ENCODE measurements around the gene NPFFR2.
"Not testable (repeated sequence)": the region's sequence is repeated elsewhere in the genome, so short reads cannot be mapped to it uniquely, and the experiment has no call there.

NPFFR2 gene

DNA sequence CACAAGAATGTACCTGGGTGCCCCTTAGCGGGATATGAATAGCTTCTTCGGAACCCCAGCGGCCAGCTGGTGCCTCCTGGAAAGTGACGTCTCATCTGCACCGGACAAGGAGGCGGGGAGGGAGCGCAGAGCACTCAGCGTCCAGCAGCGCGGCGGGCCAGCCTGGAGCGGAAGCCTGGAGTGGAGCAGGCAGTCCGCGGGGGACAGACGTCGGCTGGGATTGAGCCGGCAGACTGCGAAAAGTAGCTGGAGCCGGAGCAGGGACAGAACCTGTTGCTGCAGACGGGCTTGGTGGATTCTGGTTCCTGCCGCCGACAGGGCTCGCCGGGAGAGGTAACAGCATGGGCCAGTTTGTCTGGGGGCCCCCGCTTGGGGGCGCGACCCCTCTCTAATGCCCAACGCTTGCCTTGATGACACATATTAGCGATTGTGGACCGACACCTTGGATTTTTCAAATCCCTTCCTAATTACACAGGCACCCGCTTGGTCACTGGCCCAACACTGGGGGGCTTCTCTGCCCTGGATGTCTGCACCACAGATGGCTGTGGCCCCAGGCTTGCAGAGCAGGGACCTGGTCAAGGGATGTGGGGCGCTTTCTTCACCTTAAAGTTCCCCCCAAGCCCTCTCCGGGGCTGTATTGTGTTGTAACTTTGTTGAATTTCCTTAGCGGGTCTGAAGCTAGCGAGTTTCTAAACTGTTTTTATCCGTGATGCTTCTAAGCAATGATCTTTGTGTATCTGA, at the start of gene NPFFR2:
Gene NPFFR2, plus strand, starts transcription at position 133 of the 741 bp plus-strand sequence. CDS start 96,592 bp downstream, outside the sequence.
- DNase-seq, result no peak

DNA sequence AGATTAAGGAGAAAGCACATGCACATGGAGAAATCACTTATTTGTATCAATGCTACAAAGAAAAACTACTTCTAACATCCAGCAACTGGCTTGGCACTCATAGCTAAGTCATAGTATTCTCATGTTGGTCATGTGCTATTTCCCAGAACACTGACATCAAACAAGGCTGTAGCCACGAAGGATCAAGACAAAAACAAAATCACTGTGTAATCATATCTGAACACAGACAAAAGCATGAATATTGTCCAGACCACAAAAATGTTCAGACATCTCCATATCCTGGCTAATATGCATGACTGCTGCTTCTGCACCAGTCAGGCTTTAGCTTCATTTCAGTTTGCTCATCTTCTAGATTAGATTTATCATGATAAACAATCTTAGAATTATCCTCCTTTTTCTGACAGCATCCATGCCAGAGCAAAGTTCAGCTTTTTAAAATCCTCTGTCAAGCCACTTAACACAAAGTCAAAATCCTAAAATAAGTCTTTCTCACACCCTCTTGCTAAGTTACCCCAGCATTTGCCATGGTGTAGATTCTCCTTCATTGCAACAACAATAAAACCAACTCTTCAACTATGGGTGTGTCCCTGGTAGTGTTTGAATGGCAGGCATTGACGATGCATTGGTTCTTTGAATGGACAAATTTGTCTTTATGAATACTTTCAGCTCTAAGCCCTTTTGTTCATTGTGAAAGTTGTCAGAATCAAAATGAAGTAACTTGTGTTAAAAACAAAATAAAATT, 39.1 kb upstream of the NPFFR2 start:
- DNase-seq, result no peak

DNA sequence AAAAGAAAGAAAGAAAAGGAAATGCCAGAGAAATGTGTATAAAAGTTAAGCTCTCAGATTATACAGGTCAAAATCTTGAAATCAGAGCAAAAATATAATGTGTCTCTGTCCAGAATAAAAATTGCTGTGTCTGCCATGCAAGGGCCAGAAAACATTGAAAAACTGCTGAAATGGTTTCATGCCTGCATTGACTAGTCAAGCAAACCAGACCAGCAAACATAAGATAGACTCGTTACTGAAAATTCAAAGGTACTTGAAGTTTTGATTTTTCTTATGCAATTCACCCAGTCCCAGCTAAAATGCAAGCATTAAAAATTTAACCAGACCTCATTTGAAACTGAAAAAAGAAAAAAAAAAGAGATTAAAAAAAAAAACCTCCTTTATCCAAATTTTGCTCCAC, 37.2 kb upstream of the NPFFR2 start:
- DNase-seq, result no peak

DNA sequence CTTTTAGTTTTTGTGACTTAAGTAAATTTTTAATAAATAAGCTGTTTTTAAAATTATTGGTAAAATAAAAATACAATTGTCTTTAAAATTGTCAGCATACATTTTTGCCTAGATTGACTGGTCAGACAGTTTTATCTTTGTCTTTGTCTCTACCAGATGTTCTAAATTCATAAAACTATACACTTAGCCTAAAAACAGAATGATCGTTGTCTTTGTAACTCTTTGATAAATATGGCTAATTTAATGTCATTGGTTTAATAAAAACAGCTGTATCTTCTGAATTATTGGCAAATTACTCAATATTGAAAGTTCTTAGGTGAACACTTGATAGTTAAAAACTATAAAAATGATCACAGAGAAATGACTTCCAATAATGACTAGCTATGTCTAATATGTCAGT, 36.5 kb upstream of the NPFFR2 start:
- no peak for DNase-seq

DNA sequence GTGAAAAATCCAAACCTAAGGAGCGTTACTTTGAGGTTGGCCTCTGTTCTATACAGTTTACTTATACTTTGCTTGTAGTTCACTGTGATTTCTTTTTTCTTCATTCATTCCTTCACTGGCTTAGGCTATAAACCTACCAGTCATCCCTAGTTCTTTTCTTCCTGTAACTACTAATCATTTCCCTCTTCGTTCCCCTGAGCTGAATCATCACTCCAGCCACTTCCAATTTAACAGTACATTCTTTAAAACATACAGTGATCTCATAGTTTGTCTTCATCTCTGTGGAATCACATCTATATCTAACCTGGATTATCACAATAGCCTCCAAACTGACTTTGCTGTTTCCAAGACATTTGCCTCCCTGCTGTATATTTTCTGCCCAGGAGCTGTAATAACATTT, 25.2 kb upstream of the NPFFR2 start:
- DNase-seq, result no peak

DNA sequence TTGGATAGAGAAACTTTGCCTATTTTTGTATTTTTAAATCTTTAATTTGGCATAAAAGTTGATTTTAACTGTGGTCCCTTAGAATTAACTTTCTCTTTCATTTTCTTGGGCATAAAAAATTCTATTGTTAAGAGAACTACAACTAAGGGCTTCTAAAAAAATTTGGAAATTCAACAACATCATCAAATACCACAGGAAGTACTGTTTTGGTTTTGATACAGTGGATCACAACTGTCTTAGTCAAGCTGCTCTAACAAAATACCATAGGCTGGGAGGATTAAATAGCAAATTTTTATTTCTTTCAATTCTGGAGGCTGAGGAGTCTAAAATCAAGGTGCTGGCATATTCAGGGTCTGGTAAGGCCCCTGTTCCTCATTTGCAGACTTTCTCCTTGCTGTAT, 19.9 kb upstream of the NPFFR2 start:
- no peak for DNase-seq

DNA sequence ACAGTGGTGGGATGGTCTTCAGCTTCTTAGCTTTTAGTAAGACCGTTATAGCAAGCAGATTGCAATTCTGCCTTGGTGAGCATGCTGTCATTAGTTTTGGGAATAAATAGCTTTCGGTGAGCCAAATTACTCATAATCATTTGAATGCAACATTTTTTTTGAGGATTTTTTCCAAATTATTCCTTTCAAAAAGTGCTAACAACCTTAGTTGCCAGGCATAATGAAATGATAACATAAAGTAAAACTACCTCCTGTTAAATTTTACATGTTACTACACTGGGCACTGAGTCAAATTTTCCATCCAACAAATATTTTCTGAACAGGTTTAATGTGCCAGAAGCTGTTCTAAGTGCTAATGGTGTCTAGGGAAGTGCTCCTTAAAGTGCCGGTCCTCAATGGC, 15.8 kb upstream of the NPFFR2 start:
- DNase-seq, result no peak

DNA sequence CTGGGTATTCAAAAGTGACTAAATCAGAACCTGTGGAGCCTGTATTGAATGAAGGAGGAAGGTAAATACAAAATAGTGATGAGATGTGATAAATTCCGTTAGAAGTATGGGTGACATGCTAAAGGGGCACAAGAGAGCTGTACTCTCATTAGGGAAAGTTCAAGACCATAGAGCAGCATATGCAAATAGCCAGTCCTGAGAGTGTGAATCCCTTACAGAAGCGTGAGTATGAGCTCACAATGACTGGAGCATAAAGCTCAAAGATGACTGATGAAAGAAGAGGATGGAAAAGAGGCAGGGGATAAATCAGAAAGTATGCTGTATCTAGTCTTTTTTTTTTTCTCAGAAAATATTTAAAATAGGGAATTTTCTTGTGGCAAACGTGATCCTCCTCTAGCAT, 12.1 kb upstream of the NPFFR2 start:
- DNase-seq, result no peak

DNA sequence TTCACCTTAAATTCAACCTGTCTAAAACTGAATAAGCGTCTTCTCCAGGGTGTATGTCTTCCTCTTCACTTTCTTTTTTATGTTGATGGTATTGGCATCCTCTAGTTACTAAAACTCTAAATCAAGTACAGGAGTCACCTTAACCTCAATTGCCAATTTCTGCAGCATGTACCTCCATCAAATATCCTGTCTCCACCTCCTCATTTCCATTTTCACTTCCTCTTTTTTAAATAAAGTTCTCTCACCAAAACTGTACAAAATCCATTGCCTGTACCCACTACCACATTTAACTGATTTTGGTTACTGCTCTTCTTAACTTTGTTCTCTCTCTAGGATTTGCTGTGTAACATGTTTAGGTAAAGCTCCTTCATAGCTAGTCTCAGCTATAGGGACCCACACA, 9.2 kb upstream of the NPFFR2 start:
- no peak for DNase-seq

DNA sequence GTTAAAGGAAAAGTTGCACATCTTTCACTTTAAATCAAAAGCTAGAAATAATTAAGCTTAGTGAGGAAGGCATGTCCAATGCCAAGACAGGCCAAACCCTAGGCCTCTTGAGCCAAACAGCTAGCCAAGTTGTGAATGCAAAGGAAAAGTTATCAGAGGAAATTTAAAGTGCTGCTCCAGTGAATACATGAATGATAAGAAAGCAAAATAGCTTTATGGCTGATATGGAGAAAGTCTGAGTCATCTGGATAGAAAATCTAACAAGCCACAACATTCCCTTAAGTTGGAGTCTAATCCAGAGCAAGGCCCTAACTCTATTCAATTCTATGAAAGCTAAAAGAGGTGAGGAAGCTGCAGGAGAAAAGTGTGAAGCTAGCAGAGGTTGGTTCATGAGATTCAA, 23.8 kb downstream of the NPFFR2 start:
- DNase-seq, result no peak

DNA sequence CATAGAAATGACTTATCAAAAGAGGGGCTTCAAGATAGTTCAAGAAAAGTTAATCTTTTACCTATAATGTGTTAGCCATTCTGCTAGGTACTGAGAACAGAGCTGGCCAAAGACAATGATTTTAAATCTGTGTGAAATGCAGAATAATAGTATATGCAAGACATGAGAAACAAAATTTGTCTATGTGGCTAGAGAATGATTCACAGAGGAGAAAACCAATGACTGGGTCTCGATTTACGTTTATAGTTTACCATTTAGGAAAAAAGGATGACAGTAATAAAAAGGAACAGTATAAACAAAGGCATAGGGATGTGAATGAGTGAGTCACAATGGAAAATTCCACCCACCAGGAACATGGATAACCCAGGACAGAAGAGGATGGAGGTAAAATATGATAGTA, 31.9 kb downstream of the NPFFR2 start:
- no peak for DNase-seq

DNA sequence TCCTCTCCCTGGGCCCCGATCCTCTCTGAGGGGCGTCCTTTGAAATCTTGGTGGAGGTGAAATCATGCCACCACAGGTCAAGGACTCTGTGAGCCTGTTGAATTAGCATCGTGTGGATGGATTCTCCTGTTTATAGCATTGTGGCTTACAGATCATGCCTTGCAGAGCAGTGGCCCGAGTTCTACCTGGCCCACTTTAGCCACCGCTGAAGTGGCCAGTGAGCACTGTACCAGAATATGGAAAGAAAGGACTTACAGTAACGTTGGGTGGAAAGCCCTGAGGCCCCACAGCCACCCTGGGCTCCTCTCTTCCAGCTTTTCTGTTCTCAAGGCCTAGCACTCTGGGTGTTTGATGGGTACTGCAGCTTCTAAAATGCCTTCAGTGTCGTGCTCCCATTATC, 35.3 kb downstream of the NPFFR2 start:
- no peak for DNase-seq

DNA sequence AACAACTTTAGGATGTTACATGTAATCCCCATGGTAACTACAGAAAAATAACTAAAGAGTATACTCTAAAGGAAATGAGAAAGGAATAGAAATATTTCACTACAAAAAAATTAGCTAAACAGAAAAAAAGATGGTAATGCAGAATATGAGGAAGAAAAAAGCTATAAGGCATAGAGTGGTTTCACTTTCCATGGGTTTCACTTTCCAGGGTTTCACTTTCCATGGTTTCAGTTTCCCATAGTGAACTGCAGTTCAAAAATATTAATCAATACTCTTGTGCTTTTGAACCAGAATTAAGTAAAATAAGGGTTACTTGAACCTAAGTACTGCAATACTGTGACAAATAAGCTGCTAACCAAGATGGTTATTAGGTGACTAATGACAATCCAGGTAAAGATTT, 42.0 kb downstream of the NPFFR2 start:
- DNase-seq, result no peak

DNA sequence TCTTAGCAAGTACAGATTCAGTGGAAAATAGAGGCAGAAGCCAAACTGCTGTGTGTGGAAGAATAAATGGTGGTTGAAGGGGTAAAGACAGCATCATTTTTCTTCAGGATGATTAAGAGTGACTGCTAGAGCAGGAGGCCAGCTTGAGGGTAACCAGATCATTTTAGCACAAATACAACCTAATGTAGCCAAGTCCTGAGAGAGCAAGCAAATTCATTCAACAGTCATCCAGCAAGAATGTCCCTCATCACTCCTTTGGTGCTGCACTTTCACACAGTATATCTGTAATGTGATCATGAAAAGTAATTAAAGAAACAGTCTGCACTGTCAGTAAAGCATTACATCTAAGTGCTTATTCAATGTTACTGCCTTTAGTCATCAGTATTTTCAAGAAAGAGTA, 44.8 kb downstream of the NPFFR2 start:
- DNase-seq, result no peak

DNA sequence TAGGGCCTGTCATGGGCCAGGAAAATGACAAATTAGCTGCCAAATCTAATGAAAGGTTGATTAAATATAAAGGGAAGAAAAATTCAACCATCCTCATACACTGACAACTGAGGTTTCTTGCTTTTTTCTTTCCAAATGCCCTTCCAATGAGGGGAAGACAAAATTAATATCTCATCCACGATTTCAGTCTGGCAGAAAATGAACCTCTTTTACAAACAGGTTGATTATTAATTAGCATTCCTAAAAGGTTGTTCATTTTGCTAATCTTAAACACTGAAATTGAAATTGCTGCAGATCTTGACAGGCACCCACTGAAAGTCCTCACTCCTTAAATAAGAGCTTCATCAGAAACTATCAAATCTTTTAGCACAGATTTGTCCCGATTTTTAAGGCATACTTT, 45.5 kb downstream of the NPFFR2 start:
- no peak for DNase-seq

DNA sequence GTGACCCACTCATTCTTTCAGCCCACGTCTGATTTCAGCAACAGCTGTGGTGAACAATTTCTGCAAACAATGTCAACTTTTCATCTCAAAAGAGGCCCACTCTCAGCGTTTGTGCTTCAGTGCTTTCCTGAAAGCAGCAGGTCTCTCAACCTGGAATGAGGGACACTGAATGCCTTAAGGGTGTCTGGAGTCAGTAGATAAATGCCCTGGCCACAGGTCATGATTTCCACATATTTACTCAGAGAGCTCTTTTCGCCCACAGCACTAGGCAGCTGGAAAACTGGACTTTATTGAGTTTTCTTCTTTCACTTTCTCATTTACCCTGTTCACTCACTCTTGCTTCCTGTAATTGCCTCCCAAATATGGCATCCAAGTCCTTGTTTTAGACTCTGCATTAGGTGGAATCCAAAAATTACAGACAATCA, 52.8 kb downstream of the NPFFR2 start:
- no peak for DNase-seq

DNA sequence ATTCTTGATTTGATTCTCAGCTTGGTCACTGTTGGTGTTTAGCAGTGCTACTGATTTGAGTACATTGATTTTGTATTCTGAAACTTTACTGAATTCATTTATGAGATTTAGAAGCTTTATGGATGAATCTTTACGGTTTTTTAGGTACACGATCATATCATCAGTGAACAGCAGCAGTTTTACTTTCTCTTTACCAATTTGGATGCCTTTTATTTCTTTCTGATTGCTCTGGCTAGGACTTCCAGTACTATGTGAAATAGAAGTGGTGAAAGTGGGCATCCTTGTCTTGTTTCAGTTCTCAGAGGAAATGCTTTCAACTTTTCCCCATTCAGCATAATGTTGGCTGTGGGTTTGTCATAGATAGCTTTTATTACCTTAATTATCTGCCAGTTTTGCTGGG, 58.8 kb downstream of the NPFFR2 start:
- not testable (repeated sequence) for DNase-seq

DNA sequence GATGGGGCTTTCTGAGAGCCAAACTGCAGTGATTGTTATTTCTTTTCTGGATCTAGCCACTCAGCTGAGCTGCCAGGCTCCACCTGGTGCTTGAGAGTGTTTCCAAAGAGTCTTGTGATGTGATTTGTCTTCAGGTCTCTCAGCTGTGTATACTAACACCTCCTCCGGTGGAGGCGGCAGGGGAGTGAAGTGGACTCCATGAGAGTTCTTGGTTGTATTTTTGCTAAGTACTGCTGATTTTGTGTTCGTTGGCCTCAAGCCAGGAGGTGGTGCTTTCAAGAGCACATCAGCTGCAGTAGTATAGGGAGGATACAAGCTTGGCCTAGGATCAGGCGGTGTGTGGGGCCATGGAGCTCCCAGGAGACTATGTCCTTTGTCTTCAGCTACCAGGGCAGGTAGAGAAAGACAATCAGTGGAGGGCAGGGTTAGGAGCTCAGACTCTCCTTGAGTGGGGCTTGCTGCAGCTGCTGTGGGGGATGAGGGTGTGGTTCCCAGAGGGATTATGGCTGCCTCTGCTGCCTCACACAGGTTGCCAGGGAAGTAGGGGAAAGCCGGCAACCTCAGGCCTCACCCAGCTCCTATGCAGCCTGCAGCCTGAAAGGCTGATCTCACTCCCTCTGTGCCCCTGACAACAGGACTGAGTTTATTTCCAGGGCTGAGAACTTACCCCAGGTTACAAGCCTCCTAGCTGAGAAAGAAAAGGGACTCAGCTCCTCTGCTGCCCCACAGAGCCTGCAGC, 62.4 kb downstream of the NPFFR2 start:
- no peak for DNase-seq

DNA sequence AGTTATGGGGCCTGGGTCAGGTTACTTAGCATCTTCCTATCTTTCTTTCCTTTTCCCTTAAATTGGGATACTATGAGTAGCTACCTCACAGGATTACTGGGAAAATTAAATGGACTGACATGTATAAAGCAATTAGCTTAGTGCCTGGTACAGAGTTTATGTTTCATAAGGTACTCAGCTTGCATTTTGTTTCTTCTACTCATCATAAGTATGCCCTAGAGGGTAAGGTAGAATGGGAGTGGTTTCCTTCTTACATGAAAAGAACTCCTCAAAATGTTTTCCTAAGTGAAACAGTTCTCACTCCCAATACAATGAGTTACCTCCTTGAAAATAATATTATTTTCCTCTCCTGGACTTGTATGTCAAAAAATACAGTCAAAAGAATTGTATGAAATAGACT, 75.7 kb downstream of the NPFFR2 start:
- no peak for DNase-seq

DNA sequence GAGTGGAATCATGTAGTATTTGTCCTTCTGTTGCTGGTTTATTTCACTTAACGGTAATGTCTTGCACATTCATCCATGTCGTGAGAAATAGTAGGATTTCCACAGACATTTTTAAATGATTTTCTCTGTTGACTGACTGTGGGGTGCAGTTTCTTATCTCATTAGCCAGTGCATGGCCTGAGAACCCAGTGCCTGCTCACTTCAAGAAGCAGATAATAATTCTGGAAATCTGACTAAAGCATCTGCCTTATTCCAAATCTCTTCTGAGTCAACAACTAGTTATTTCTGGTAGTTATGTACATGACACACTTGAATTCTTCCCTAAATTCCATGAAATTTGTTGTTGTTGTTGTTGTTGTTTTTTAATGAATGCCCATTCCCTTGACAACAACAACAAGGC, 77.6 kb downstream of the NPFFR2 start:
- DNase-seq, result no peak

DNA sequence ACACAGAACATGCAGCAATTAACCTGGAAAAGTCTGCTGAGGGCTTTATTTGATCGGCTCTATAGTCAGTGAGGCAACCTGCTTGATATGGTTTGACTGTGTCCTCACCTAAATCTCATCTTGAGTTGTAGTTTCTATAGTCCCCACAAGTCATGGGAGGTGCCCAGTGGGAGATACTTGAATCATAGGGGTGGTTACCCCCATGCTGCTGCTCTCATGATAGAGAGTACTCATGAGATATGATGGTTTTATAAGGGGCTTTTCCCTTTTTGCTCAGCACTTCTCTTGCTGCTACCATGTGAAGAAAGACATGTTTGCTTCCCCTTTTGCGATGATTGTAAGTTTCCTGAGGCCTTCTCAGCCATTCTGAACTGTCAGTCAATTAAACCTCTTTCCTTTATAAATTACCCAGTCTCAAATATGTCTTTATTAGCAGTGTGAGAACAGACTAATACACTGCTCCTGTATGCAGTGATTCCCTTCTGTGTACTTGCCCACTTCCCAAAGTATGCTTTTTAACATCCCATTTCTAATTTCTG, 78.2 kb downstream of the NPFFR2 start:
- DNase-seq, result no peak

DNA sequence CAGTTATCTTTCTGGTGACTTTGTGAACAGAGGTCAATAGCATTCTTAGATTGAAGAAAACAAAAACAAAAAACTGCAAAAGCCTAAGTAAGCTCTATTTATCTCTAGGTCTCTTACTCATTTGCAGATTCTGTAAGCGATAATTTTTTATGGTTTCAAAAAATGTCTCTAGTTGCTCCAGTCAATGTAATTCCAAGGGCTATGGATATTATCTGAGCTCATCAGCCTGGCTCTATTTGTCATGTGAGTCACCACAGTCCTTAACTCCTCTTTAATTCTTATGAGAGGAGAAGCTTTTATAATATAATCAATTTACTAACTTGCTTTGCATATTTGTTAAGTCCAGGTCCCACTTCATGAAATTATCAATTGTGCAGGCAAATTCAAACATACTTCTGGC, 79.1 kb downstream of the NPFFR2 start:
- DNase-seq, result no peak

DNA sequence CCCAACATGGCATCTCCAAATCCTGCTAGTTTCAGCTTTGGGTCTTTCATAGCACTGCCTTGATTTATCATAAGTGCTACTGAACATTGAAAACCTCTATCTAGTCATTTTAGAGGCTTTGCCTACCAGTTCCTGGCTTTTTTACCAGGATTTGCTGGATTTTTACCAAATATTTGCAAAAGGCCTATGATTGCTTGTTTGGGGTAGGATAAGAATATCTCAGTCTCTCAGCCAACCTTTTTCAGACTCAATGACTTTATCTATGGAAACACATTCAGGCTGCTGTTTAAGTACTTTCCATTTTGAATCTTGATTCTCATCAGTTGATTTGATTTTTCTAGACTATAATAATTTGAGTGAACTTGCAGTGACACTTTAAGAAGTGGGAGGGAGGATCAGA, 80.1 kb downstream of the NPFFR2 start:
- DNase-seq, result no peak
